Fibroblast of skin of left biceps (primary cell): Measurements from ENCODE around the gene SDSL.

Source experiments
- DNase-seq, 2 experiments: peaks; one replicate each; pipeline ENCODE4 v3.0.0-alpha.2; 2013; ENCODE audit warnings: low read depth in 2 of 2

Gene SDSL, protein sequence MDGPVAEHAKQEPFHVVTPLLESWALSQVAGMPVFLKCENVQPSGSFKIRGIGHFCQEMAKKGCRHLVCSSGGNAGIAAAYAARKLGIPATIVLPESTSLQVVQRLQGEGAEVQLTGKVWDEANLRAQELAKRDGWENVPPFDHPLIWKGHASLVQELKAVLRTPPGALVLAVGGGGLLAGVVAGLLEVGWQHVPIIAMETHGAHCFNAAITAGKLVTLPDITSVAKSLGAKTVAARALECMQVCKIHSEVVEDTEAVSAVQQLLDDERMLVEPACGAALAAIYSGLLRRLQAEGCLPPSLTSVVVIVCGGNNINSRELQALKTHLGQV

DNA sequence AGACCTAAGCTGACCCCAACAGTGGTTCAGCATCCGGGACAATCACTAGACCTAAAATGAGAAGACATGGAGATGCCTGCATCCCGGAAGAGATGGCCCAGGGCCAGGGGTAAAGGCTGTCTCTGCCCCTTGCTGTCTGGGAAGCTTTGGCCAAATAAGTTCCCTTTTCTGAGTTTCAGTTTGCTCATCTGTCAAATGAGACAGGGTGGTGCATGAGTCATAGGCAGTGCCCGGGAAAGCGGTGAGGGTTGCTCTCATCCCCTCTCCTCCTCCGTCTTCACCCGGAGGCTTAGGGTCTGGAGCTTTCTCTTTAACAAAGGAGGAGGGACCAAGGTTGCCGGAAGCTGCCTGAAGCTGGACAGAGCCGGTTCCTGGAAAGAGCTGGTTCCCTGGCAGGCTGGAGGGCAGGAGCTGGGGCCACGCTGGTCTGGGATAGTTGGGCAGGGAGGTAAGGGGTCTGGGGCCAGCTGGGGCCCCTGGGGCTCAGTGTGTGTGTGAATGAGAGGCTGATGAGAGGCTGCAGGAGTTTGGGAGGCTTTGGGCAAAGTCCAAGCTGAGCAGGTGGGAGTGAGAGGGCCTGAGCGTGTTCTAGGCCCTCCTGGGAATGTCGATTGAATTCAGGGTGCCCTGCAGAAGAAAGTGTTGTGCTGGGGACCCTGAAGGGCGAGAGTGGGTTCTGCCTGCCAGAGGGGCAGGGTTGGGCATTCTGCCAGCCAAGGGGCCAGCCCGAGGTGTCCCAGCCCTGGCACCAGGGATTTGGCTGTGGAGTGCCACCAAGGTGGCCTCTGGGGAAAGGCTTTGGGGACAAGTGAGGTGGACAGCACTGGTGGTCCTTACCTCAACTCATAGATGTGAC lies at the start of gene SDSL:
Gene SDSL, plus strand, starts transcription at position 351 of the 856 bp plus-strand sequence. CDS start 5,603 bp downstream, outside the sequence.
- peak; percentile 21 to 22 for DNase-seq

DNA sequence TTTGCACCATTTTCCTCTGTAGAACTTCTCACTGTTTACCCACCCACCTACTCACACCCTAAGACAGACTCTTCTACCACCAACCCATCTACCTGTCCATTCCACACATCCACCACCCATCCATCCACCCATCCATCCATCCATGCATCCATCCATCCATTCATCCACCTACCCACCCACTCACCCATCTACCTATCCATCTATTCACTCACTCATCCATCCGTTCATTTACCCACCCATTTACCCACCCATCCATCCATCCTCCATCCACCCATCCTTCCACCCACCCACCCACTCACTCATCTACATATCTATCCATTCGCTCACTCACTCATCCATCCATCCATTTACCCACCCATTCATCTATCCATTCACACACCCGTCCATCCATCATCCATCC lies 48.7 kb upstream of the SDSL start:
- DNase-seq, result no peak

GRCh38 chr12:113373969-113374368 lies 48.2 kb upstream of the SDSL start:
- no peak for DNase-seq

DNA sequence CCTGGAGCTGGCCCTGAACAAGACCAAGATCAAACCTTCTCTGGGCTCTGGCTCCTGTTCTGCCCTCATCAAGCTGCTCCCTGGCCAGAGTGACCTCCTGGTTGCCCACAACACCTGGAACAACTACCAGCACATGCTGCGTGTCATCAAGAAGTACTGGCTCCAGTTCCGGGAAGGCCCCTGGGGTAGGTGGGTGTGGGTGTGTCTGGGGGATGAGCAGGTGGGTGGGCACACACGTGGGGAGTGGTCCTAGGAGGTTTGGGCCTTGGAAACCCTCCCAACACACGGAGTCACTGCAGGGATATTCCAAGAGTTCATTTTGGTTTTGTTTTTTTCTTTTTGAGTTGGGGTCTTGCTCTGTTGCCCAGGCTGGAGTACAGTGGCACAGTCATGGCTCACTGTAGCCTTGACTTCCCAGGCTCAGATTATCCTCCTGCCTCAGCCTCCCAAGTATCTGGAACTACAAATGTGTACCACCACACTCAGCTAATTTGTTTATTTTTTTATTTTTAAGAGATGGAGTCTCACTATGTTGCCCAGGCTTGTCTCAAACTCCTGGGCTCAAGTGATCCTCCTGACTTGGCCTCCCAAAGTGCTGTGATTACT lies 47.3 kb upstream of the SDSL start:
- no peak for DNase-seq

DNA sequence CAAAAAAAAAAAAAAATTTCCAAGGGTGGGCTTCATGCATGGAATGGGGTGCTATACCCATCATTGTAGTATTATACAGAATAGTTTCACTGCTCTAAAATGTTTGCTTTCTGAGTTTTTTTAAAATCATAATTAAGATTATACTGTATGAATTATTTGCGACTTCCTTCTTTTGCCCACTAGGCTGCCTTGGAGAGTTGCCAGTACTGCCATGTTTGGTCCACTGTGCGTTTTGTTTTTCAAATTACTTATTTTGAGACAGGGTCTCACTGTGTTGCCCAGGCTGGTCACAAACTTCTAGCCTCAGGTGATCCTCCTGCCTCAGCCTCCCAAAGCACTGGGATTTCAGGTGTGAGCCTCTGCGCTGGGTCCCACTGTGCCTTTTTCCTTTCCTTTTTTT lies 43.9 kb upstream of the SDSL start:
- DNase-seq, result no peak

DNA sequence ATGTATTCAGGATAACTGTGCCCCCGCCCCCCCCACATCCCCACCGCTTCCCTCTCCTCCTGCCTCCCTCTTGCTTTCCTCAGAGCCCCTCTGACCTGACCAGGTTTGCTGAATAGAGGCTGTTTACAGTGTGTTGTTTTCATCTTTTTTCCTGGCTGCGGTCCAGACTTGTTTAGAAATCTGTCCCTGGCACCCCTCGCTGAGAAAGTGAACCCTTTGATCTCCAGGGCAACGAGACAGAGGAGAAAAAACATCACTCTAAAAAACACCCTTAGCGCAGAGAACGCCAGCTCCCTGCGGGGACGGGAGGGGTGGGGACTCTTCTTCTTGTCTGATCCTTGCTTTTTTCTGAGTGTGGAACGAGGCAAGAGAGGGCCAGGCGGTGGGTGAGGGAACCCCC lies 41.0 kb upstream of the SDSL start:
- no peak for DNase-seq

- no peak for DNase-seq
Observed at GRCh38 chr12:113382206-113382605, 40.0 kb upstream of the SDSL start.

GRCh38 chr12:113384778-113385177 lies 37.4 kb upstream of the SDSL start:
- no peak for DNase-seq

GRCh38 chr12:113385282-113385882 lies 36.8 kb upstream of the SDSL start:
- no peak for DNase-seq

DNA sequence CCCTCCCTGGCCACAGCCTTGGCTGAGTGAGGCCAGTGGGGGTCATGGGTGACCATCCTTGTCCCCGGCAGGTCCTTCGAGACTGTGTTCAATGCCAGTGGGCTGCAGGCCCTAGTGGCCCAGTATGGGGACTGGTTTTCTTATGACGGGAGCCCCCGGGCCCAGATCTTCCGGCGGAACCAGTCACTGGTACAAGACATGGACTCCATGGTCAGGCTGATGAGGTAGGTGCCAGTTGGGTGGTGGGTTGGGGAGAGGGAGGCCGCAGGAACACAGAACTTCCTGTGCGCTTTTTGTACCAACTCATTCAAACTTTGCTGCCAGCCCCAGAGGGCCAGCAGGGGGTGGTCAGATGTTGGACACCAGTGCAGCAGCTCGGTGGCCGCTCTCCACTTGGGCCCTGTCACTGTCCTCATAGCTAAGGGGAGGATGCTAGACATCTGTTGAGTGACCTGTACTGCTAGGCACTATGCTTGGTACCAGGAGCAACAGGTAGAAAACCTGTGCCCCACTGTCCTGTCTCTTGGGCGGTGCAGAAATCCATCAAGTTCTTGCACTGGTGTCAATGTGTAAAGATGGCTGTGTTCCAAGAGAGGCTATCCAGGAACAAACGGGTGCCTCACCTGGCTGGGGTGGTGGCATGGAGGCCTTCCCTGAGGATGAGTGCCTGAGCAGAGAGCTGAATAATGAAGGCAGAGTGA lies 35.2 kb upstream of the SDSL start:
- DNase-seq, result no peak

GRCh38 chr12:113387631-113388030 lies 34.5 kb upstream of the SDSL start:
- no peak for DNase-seq

DNA sequence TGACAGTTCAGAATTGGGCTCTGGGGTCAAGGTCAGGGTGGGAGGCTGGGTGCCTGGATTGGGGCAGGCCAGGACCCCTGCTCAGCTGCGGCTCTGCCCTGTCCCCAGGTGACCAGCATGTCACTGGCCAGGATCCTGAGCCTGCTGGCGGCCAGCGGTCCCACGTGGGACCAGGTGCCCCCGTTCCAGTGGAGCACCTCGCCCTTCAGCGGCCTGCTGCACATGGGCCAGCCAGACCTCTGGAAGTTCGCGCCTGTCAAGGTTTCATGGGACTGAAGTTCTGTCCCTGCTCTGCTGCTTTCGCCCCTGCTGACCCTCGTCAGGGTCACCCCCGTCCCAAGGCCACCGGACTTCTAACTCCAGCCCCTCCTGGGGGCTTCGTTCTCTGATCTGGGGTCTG lies 33.8 kb upstream of the SDSL start:
- no peak for DNase-seq

- no peak for DNase-seq
Observed at GRCh38 chr12:113390064-113391043, 31.8 kb upstream of the SDSL start.

- no peak for DNase-seq
Observed at GRCh38 chr12:113391145-113391544, 31.0 kb upstream of the SDSL start.

- DNase-seq, result no peak
Observed at GRCh38 chr12:113391650-113392337, 30.4 kb upstream of the SDSL start.

- no peak for DNase-seq
Observed at GRCh38 chr12:113392520-113392919, 29.7 kb upstream of the SDSL start.

DNA sequence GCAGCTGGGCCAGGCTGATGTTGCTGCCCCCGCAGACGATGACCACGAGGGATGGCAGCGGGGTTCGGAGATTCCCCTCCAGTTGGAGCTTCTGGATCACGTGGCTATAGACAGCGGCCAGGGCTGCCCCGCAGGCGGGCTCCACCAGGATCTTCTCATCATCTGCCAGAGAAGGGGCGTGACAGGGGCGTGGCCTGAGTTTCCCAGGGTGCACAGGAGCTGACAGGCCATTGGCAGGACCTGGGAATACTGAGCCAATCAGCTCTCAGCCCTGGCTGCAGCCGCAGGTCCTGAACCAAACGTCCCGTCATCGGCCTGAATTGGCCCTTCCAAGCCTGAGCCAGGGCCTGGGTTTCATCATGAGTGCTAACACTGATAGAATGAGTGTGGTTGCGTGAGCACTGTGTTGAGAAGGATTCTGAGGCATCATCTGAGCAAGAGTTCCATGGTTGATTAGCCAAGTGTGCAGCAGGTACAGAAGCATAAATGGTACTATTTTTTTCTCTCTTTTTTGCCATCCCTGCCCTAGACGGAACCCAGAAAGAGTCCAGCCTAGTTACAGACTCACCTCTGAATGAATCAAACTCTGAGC lies 29.1 kb upstream of the SDSL start:
- DNase-seq, result no peak

DNA sequence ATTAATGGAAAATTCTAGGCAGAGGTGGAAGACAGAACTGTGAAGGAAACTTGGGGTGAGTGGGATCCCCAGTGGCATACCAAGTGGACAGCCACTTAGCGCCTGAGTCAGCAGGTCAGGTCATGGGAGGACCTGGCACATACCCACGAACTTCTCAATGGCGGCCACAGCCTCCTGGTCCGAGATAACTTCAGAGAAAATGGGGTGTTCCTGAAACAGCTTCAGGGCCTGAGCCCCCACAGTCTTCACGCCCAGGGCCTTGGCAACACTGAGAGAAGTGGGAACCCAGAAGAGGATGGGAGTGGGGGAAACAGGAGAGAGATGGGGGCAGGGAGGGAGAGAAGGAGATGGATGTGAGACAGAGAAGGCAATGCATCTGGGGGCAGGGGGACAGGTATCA lies 28.4 kb upstream of the SDSL start:
- DNase-seq, result no peak

- DNase-seq, result no peak
Observed at GRCh38 chr12:113395119-113395518, 27.1 kb upstream of the SDSL start.
